Glomerular visceral epithelial cell (primary cell): ENCODE measurements around the gene EFHC2.

Experiments used
- DNase-seq: peaks from one replicate; pipeline ENCODE4 v3.0.0-alpha.2; 2016; ENCODE audit errors: extremely low spot score

EFHC2 gene

DNA sequence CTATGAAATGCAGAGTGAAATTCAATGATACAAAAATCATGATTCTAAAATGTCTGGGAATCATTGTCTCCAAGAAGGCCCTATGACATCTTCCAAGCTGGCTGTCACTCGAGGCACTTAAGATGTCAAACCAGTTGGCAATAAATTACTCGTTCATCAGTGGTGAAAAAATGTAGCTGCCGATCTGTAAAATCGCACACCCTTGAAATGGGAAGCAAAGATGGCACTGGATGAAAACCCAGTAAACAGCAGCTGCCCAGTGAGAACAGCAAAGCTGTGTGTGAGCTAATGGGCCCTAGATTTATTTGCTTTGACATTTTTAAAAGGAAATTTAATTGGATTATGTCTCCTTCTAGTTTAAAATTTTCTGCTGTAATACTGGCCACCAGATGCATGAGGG lies 188.3 kb downstream of the EFHC2 start:
- no peak for DNase-seq

DNA sequence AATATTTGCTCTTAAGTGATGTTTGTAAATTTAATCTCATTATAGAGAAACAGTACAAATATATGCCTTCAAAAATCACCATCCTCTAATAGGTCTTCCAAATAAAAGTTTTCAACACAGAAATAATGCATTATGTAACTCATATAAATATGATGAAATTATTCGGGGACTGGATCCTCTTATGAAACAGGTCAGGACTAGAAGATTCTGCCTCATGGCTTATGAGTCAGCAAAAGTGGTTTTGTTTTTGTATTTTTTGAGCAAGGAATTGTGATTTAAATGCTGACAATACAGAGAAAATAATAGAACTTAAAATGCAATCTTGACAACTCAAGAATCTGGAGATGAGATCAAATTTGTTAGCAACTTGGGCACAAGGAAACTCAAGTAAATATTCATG lies 190.6 kb downstream of the EFHC2 start:
- no peak for DNase-seq

DNA sequence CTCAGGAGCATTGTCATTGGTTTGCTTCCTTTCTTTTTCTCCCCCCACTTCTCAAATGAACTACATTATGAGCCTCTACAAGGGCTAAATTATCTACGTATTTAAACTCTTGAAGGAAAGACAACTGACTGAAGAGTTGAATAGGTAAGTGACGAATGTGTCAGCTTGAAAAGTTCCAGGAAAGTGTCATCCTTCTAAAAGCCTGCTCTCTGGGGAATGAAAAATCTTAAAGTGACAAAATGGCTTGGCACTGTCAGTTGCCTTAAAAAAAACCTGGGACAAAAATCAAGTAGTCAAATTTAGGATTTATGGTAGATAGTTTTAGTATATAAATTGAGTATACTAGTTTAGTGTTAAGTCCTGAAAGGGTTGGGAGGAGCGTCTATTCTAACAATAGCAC lies 196.3 kb downstream of the EFHC2 start:
- DNase-seq, result no peak

DNA sequence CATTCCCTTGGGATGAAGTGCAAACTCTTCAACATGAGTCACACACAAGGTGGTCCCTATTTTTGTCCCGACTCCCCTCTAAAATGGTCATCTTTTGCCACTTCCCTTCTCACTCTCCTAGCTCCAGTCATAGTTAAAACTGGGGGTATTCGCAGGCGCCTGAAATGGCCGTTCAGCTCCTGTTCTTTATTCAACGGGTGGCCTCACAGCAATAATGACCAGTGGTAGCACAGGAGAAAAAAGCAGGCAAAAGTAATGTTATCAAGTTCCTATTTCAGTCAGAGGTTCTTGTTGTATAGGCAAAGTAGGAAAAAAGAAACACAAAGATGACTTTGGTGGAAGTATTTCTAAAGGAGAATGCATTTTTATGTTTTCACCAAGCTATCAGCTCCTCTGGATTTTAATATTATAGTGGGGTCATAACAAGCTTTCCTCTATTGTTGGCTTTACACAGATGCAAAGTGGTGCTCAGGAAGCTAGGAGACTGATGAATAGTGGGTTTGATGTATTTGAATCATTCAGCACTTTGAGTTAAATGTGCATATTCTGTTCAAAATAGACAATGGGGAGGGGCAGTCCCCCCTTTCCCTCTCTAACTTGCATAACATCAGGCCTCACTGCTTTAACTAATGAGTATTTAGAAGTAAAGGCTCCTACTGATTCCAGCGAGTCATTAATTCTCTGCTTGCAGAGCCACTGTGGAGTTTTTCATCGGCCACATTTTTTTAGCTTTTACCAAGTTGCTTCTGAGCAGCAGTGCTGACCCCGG lies 199.1 kb downstream of the EFHC2 start:
- no peak for DNase-seq

DNA sequence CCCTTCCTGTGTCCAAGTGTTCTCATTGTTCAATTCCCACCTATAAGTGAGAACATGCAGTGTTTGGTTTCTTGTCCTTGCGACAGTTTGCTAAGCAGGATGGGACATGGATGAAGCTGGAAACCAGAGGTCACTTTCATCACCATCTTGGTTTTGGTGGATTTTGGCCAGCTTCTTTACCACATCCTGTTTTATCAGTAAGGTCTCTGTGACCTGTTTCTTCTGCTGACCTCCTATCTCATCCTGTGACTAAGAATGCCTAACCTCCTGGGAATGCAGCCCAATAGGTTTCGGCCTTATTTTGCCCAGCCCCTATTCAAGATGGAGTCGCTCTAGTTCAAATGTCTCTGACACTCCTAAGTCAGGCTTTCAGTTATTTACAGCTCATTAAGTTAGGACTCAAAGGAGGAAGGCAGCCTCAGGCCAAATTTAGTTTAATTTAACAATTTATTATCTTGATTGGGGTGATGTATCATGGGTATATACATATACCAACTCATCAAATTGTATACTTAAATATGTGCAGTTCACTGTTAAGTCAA lies 200.3 kb downstream of the EFHC2 start:
- no peak for DNase-seq

DNA sequence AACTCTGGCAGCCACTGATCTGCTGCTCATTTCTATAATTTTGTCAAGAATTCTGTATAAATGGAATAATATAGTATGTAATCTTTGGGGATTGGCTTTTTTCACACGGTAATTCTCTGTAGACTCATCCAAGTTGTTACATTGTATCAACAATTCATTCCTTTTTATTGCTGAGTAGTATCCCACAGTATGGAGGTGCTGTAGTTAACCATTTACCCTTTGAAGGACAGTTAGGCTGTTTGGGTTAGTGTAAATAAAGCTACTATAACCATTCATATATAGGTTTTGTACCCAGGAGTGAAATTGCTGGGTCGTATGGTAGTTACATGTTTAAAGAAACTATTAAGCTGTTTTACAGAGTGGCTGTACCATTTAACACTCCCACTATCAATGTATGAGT lies 213.3 kb downstream of the EFHC2 start:
- DNase-seq, result no peak

DNA sequence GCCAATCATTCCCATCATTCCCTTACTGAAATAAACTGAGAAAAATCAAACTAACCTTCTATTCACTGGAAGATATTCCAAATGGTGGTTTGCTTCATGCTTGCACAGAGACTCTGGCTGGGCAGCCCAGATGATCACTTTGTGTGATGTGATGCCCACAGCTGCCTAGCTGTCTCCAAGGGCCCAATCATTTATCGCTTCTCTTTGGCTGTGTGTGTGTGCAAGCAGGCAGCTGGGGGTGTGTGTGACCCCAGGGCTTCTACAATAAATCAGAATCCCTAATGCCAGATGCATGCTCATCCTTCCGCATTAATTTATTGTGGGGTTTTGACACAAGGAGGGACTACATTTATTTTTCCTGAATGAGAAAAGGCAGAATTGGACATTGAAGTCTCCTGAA lies 230.1 kb downstream of the EFHC2 start:
- DNase-seq, result no peak

DNA sequence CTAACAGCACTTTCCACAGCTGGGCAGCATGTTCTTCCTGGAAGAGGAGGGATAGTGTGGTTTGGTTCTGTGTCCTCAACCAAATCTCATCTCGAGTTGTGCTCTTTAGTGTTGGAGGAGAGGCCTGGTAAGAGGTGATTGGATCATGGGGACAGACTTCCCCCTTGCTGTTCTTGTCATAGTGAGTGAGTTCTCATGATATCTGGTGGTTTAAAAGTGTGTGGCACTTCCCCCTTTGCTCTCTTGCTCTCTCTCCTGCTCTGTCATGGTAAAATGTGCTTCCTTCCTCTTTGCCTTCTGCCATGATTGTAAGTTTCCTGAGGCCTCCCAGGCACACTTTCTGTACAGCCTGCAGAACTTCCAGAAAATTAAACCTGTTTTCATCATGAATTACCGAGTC lies 236.6 kb downstream of the EFHC2 start:
- DNase-seq, result no peak

DNA sequence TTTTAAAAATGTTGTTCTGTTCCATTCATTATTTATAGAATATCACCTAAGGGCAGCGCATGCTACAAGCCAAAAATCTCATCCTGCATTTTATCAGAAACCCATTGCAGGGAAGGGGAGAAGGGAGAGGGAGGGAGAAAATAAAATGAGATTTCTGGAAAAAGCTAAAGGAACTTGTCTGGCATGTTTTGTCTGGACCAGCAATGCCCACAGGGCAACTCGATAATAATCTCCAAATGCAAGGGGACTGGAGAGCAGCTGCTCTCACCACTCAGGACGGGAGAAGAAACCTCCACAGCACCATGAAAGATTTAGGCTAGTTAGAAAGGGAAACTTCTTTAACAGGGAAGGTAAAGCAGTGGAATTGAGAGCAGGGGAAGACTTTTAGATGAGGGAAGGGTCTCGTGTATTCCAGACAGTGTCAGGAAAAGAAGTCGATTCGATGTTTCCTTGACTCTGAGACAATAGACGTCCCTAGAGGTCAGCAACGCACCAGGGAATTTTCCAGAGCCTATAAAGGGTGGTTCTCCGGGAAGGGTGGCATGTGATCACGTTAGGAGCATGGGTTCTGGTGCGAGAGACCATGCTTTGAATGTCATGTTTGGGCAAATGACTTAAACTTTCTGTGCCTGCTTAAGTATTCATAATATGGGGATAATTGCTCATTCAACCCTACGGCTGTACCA lies 238.1 kb downstream of the EFHC2 start:
- DNase-seq, result no peak

DNA sequence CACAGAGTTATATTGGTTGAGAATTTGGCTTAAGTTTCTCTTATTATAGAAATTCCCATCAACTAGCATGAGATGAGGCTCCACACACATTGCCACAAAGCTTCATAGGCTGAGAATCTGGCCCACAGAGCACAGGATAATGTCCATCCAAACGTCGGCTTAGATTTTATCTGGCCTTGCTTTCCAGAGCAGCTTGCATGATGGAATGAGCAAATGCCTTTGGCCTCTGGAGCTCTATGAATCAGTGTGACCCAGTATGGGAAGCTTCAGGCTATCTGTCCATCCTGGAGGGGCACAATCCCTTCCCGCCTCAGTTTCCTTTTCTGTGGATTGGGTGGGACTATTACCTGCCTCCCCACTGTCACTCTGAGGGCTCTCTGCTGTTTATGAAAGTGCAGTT lies 238.8 kb downstream of the EFHC2 start:
- DNase-seq, result no peak

DNA sequence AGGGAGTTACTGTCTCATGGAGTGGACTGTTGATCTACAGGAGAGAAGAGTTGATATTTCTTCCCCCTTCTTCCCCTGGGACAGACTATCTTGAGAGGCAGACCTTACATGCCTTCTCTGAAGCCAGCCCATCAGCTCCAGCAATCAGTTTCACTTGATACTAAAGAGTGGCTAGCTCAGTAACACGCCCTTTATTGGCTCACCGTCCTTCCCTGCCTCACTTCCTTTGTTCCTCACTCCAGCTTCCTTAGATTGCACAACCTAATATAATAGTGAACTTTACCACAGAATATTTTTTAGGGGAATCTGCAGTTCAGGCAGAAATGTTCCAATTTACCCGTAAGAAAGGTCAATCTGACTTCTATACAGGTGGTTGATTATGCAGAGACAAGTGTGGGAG lies 242.2 kb downstream of the EFHC2 start:
- no peak for DNase-seq

DNA sequence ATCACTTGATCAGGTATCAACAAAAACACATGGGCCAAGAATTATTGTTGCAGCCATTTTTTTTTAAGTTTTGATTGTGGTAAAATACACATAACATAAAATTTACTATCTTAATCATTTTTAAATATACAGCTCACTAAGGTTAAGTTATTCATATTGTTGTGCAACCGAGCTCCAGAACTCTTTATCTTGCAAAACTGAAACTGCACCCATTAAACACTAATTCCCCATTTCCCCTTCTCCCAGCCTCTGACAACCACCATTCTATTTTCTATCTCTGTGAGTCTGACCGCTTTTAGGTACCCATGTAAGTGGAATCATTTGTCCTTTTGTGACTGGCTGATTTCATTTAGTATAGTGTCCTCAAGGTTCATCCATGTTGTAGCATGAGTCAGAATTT lies 244.1 kb downstream of the EFHC2 start:
- no peak for DNase-seq
